CD4-positive, alpha-beta T cell treated with Interleukin-15 for 4 hours (primary cell): ENCODE results near the gene ALS2.
"Not testable (repeated sequence)": the region's sequence is repeated elsewhere in the genome, so short reads cannot be mapped to it uniquely, and the experiment has no call there.

Experiments used
- DNase-seq: peaks from one replicate; pipeline ENCODE4 v3.0.0-alpha.2; 2020; ENCODE audit warnings: low spot score

ALS2 gene

GRCh38 chr2:201780674-201781493 is at the start of gene ALS2:
TSS of gene ALS2 (minus strand) at chr2:201780933. CDS start at chr2:201768885, 12,048 bp downstream.
- peak; percentile 90 for DNase-seq

GRCh38 chr2:201828220-201828619 is 47.5 kb upstream of the ALS2 start:
- no peak for DNase-seq

GRCh38 chr2:201827621-201828020 is 46.9 kb upstream of the ALS2 start:
- no peak for DNase-seq

GRCh38 chr2:201824212-201824611 is 43.5 kb upstream of the ALS2 start:
- DNase-seq, result no peak

- no peak for DNase-seq
Measured at GRCh38 chr2:201821080-201821479, 40.3 kb upstream of the ALS2 start.

GRCh38 chr2:201820383-201821007 is 39.8 kb upstream of the ALS2 start:
- DNase-seq, result no peak

GRCh38 chr2:201816657-201817575 is 36.2 kb upstream of the ALS2 start:
- DNase-seq, result no peak

- DNase-seq, result no peak
Measured at GRCh38 chr2:201813996-201814760, 33.4 kb upstream of the ALS2 start.

GRCh38 chr2:201810604-201811003 is 29.9 kb upstream of the ALS2 start:
- DNase-seq, result not testable (repeated sequence)

GRCh38 chr2:201809633-201810032 is 28.9 kb upstream of the ALS2 start:
- no peak for DNase-seq

- no peak for DNase-seq
Measured at GRCh38 chr2:201808027-201808426, 27.3 kb upstream of the ALS2 start.

- no peak for DNase-seq
Measured at GRCh38 chr2:201807452-201807999, 26.8 kb upstream of the ALS2 start.

GRCh38 chr2:201806442-201807170 is 25.9 kb upstream of the ALS2 start, which contains the start of gene CDK15:
TSS of gene CDK15 (plus strand) at chr2:201806537. CDS start at chr2:201806665, 128 bp downstream.
- DNase-seq, result no peak

GRCh38 chr2:201798914-201799285 is 18.2 kb upstream of the ALS2 start:
- DNase-seq, result not testable (repeated sequence)

GRCh38 chr2:201798252-201798913 is 17.6 kb upstream of the ALS2 start:
- no peak for DNase-seq

GRCh38 chr2:201797175-201797840 is 16.6 kb upstream of the ALS2 start:
- DNase-seq, result no peak

- no peak for DNase-seq
Measured at GRCh38 chr2:201796478-201796865, 15.7 kb upstream of the ALS2 start.

GRCh38 chr2:201795607-201796477 is 15.1 kb upstream of the ALS2 start:
- no peak for DNase-seq

- DNase-seq, result no peak
Measured at GRCh38 chr2:201794294-201794693, 13.6 kb upstream of the ALS2 start.
